Measurements from ENCODE around the gene MOV10. TPM values are rescaled to one million over a fixed set of nuclear protein-coding genes. Genes with fewer than 3 reads are reported as not detected.
A peak's percentile ranks its signal among the peaks of the same experiment; 100 is the strongest.

The MOV10 gene
- total and polyA plus RNA-seq, 2 of the 13 experiments (the other 11 are each of a cell fraction or from before 2014, with no cell fraction given) = 56.4 to 58.2 TPM

DNA sequence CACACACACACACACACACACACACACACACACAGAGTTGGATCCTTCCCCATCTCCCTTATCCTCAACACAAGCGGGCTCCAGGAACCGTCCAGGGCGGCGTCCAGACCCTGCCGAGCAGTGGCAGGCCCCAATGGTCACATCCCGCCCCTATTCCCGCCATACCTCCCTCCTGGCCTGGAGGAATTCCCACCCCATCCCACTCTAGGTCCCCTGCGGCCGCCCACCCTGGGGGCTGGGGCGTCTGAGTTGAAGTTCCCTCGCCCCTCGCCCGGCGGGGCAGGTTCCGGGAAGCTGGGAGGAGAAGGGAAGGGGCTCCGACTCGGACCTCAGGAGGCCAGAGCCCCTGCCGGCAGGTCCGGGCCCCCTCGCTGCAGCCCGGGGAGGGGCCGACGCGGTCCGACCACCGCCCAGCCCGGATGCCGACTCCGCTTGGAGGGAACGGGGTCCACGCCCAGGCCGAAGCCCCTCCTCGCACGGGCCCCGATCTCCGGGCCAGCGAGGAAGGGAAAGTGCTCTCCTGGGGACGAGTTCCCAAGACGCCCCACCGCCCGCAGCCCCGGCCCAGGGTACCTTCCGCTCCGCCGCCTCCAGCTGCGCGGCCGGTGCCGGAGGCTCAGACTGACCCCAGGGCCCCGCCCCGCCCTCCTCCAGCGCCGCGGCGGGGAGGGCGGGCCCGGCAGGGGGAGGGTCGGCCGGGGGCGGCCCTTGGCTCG, 32.2 kb downstream of the MOV10 start, which contains the start of gene RHOC (continued):
- TF ChIP-seq, protein P1, sequence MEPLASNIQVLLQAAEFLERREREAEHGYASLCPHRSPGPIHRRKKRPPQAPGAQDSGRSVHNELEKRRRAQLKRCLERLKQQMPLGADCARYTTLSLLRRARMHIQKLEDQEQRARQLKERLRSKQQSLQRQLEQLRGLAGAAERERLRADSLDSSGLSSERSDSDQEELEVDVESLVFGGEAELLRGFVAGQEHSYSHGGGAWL (CRISPR knock-in tag; IDR thresholded peaks at IDR 0.05) = no peak; the same call in none of the 2 replicates
- TF ChIP-seq ARID2 (CRISPR knock-in tag; IDR thresholded peaks at IDR 0.05; ENCODE audit: borderline replicate concordance) = no peak
- TF ChIP-seq ZNF205 (CRISPR knock-in tag; IDR thresholded peaks at IDR 0.05) = no peak
- peak; percentile 67 for TF ChIP-seq TAF1 (CRISPR knock-in tag; IDR thresholded peaks at IDR 0.05)
- peak; percentile 76 for TF ChIP-seq POLR2G (IDR thresholded peaks at IDR 0.05; ENCODE audit: low read depth, low read length)
- TF ChIP-seq ETV5 (CRISPR knock-in tag; IDR thresholded peaks at IDR 0.05; ENCODE audit: borderline replicate concordance) = no peak
- 0 out of 2 replicates have a peak, but pooled peaks have one; percentile 31 for TF ChIP-seq HBP1 (CRISPR knock-in tag; IDR thresholded peaks at IDR 0.05; ENCODE audit: low read depth)
- TF ChIP-seq ZMYM4 (CRISPR knock-in tag; IDR thresholded peaks at IDR 0.05) = no peak
- no peak for TF ChIP-seq MAX (IDR thresholded peaks at IDR 0.05)
- no peak for TF ChIP-seq ZNF644 (CRISPR knock-in tag; IDR thresholded peaks at IDR 0.05; ENCODE audit: low read depth)
- peak; percentile 1; the same call in 1 of the 2 replicates for TF ChIP-seq SALL1 (CRISPR knock-in tag; IDR thresholded peaks at IDR 0.05)
- TF ChIP-seq E2F1 (CRISPR knock-in tag; IDR thresholded peaks at IDR 0.05) = no peak
- no peak for TF ChIP-seq PBX3 (CRISPR knock-in tag; IDR thresholded peaks at IDR 0.05; ENCODE audit: borderline replicate concordance)
- TF ChIP-seq NBN (conservative IDR thresholded peaks at IDR 0.05) = no peak
- TF ChIP-seq FLYWCH1 (CRISPR knock-in tag; IDR thresholded peaks at IDR 0.05) = no peak
- no peak for TF ChIP-seq ARNT2 (CRISPR knock-in tag; IDR thresholded peaks at IDR 0.05; ENCODE audit: low read depth)
- no peak for TF ChIP-seq HOXA7 (CRISPR knock-in tag; IDR thresholded peaks at IDR 0.05)
- TF ChIP-seq BATF2 (CRISPR knock-in tag; IDR thresholded peaks at IDR 0.05) = peak; percentile 36; the same call in 1 of the 2 replicates
- no peak for TF ChIP-seq TRIM22 (IDR thresholded peaks at IDR 0.05)
- TF ChIP-seq ZNF7 (CRISPR knock-in tag; IDR thresholded peaks at IDR 0.05) = no peak
- TF ChIP-seq NFKB2 (CRISPR knock-in tag; IDR thresholded peaks at IDR 0.05; ENCODE audit: borderline replicate concordance) = no peak
- TF ChIP-seq ZFX (CRISPR knock-in tag; IDR thresholded peaks at IDR 0.05; ENCODE audit: low read depth) = peak; percentile 43; the same call in 1 of the 2 replicates
- no peak for TF ChIP-seq HINFP (CRISPR knock-in tag; IDR thresholded peaks at IDR 0.05; ENCODE audit: low read depth)
